Measurements from ENCODE around the gene SCNN1A. TPM values are rescaled to one million over a fixed set of nuclear protein-coding genes. Genes with fewer than 3 reads are reported as not detected.

The SCNN1A gene
- total RNA-seq, 4 donors from 2014 or later, result 15.9 to 46.5 (median 18.8) TPM

GRCh38 chr12:6391013-6391412, 15.7 kb upstream of the SCNN1A start:
- Histone ChIP-seq H3K36me3 (peaks cover 0 to 84% (median 18%) of the 10 kb centered on the region in 3 donors), H3K9me3 (no peaks in the 10 kb centered on the region), H3K27ac (no peak overlapping the region), H3K4me3 (no peak overlapping the region), H3K4me1 (peaks cover 0 to 35% (median 10%) of the 10 kb centered on the region in 4 donors), H3K27me3 (no peaks in the 10 kb centered on the region)
- no peak for TF ChIP-seq CTCF (IDR thresholded peaks at IDR 0.05)
- TF ChIP-seq POLR2A (IDR thresholded peaks at IDR 0.05), result no peak
- no peak for TF ChIP-seq EP300 (IDR thresholded peaks at IDR 0.05)
- no peak for DNase-seq (ENCODE audit: low spot score in 2 of 2)
- 74 to 86% methylated on average over 17 of the region's 17 CpGs for WGBS, 2 donors

DNA sequence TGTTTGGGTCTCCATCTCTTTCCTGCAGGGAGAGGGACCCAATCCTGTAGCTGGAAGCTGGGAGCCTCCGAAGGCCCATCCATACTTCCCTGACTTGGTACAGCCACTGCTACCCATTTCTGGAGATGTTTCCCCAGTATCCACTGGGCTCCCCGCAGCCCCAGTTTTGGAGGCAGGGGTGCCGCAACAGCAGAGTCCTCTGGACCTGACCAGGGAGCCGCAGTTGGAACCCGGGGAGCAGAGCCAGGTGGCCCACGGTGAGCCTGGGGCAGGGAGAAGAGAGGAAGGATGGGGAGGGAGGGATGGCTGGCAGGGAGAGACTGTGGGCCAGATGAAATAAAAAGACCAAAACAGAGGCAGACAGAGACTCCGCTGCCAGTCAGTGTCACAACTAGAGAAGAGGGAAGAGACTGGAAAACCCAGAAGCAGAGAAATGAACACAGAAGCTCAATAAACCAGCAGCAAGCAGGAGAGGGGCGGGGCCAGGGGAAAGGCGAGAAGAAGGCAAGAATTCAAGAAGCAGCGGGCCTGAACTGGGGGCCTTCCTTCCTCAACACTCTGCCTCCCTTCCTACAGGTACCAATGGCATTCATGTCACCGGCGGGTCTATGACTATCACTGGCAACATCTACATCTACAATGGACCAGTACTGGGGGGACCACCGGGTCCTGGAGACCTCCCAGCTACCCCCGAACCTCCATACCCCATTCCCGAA, 14.9 kb upstream of the SCNN1A start:
- WGBS, 2 donors, result 75 to 79% methylated on average over 15 of the region's 15 CpGs
- no peak for DNase-seq (ENCODE audit: low spot score in 2 of 2)
- Histone ChIP-seq H3K4me1 (peaks cover 0 to 42% (median 14%) of the 10 kb centered on the region in 4 donors), H3K27ac (no peak overlapping the region), H3K9me3 (no peaks in the 10 kb centered on the region), H3K36me3 (peaks cover 0 to 87% (median 19%) of the 10 kb centered on the region in 3 donors), H3K4me3 (no peak overlapping the region), H3K27me3 (no peaks in the 10 kb centered on the region)
- TF ChIP-seq EP300 (IDR thresholded peaks at IDR 0.05) (no peak), CTCF (IDR thresholded peaks at IDR 0.05) (no peak), POLR2A (IDR thresholded peaks at IDR 0.05) (no peak)

- no peak overlapping the region for H3K4me3 ChIP-seq
- H3K27ac ChIP-seq, result peak overlapping the region in 1 of 4 donors; percentile 34
- TF ChIP-seq CTCF (IDR thresholded peaks at IDR 0.05) (no peak), POLR2A (IDR thresholded peaks at IDR 0.05) (no peak), EP300 (IDR thresholded peaks at IDR 0.05) (no peak)
- H3K4me1 ChIP-seq, result peaks cover 0 to 58% (median 28%) of the 10 kb centered on the region in 4 donors
- no peak for DNase-seq (ENCODE audit: low spot score in 2 of 2)
- peaks cover 0 to 65% (median 19%) of the 10 kb centered on the region in 3 donors for H3K36me3 ChIP-seq
- no peaks in the 10 kb centered on the region for H3K9me3 ChIP-seq
- WGBS, 2 donors, result 79% methylated on average over 7 of the region's 7 CpGs
- no peaks in the 10 kb centered on the region for H3K27me3 ChIP-seq
These were observed 12.2 kb upstream of the SCNN1A start for GRCh38 chr12:6387541-6387940.

DNA sequence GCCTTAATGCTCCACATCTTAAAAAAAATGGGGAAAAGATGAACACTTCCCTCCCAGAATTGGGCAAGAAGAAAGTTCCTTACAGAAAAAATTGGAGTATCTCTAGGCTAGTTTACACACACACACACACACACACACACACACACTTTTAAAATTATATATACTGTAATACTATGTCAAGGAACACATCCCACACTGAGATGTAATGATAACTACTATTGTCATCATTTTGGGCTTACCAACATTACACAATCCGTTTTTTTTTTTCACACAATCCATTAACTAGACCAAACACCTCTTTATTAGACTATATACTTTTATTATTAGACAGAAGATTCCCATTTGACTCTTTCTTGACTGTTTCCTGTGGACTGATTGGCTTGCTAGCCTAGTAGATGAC, 11.1 kb upstream of the SCNN1A start:
- WGBS, 2 donors, result 63 to 67% methylated on average over 1 of the region's 1 CpG
- Histone ChIP-seq H3K27ac (peak overlapping the region in 2 of 4 donors; percentile 41 to 63), H3K9me3 (no peaks in the 10 kb centered on the region), H3K27me3 (no peaks in the 10 kb centered on the region), H3K36me3 (peaks cover 0 to 56% (median 19%) of the 10 kb centered on the region in 3 donors), H3K4me1 (peaks cover 0 to 52% (median 26%) of the 10 kb centered on the region in 4 donors), H3K4me3 (no peak overlapping the region)
- DNase-seq (ENCODE audit: low spot score in 2 of 2), result no peak
- no peak for TF ChIP-seq EP300 (IDR thresholded peaks at IDR 0.05)
- TF ChIP-seq CTCF (IDR thresholded peaks at IDR 0.05), result no peak
- no peak for TF ChIP-seq POLR2A (IDR thresholded peaks at IDR 0.05)

- peak overlapping the region in 2 of 4 donors; percentile 31 to 63 for H3K27ac ChIP-seq
- DNase-seq (ENCODE audit: low spot score in 2 of 2), result no peak
- H3K36me3 ChIP-seq, result peaks cover 0 to 51% (median 17%) of the 10 kb centered on the region in 3 donors
- H3K9me3 ChIP-seq, result no peaks in the 10 kb centered on the region
- H3K4me3 ChIP-seq, result no peak overlapping the region
- TF ChIP-seq CTCF (IDR thresholded peaks at IDR 0.05) (no peak), POLR2A (IDR thresholded peaks at IDR 0.05) (no peak), EP300 (IDR thresholded peaks at IDR 0.05) (no peak)
- WGBS, 2 donors, result 83 to 88% methylated on average over 11 of the region's 11 CpGs
- peaks cover 0 to 52% (median 26%) of the 10 kb centered on the region in 4 donors for H3K4me1 ChIP-seq
- no peaks in the 10 kb centered on the region for H3K27me3 ChIP-seq
These were observed 10.7 kb upstream of the SCNN1A start for GRCh38 chr12:6386038-6386437.

Data from tibial nerve (tissue), 4 donors.